Peyer's patch (tissue), 4 donors: ENCODE measurements around the gene PLAC1.

Source experiments
- POLR2A ChIP-seq, 2 donors: fragments of 450-650 bp; IDR thresholded peaks; one replicate each; pipeline ENCODE4 v1.5.1; 2017; ENCODE audit warnings: antibody characterized with exemption in 2 of 2, mild to moderate bottlenecking in 2 of 2, moderate library complexity in 2 of 2
- TF ChIP-seq, protein P1 (sequence below), 6 experiments: fragments of 450-650 bp in 4 of 6; fragments of 200-600 bp in 2 of 6; sonication (generic) in 1 of 6; IDR thresholded peaks; one replicate each; pipeline ENCODE4 v1.5.1; 2017 to 2019; ENCODE audit warnings: antibody characterized with exemption in 6 of 6, mild to moderate bottlenecking in 3 of 6, moderate library complexity in 1 of 6

DNA sequence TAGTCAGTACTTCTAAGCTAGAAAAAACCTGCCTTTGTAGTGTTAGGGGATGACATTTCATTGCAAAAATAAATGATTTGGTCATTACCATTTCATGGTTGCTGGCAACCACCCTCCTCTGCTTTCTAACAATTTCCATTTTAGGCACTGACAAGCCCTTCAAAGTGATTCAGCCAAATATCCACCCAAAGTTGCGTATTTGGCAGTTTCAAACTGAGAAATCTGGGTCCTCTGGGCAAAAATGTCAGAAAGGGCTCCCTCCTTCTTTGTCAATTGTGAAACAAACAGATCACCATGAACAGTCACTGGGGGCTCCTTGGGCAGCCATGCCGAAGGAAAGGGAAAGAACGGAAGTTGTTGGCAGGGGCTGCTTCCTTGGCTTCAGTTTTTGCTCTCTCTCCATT lies 33.0 kb downstream of the PLAC1 start:
- TF ChIP-seq, protein P1, sequence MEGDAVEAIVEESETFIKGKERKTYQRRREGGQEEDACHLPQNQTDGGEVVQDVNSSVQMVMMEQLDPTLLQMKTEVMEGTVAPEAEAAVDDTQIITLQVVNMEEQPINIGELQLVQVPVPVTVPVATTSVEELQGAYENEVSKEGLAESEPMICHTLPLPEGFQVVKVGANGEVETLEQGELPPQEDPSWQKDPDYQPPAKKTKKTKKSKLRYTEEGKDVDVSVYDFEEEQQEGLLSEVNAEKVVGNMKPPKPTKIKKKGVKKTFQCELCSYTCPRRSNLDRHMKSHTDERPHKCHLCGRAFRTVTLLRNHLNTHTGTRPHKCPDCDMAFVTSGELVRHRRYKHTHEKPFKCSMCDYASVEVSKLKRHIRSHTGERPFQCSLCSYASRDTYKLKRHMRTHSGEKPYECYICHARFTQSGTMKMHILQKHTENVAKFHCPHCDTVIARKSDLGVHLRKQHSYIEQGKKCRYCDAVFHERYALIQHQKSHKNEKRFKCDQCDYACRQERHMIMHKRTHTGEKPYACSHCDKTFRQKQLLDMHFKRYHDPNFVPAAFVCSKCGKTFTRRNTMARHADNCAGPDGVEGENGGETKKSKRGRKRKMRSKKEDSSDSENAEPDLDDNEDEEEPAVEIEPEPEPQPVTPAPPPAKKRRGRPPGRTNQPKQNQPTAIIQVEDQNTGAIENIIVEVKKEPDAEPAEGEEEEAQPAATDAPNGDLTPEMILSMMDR (IDR thresholded peaks at IDR 0.05), result no peak
- no peak for TF ChIP-seq POLR2A (IDR thresholded peaks at IDR 0.05)
